ENCODE data around the gene FADS3. TPM values are rescaled to one million over a fixed set of nuclear protein-coding genes. Genes with fewer than 3 reads are reported as not detected.

Gene FADS3
- total RNA-seq, 6 experiments from 2014 or later = 126 to 161 (median 137) TPM

GRCh38 chr11:61853698-61854169 lies 37.6 kb downstream of the FADS3 start:
- Mint-ChIP-seq H3K9me3 (no peaks in the 10 kb centered on the region), H3K36me3 (ENCODE audit: low read depth) (no peaks in the 10 kb centered on the region)
- no peak for DNase-seq

GRCh38 chr11:61851900-61852295 lies 39.4 kb downstream of the FADS3 start:
- Mint-ChIP-seq H3K27ac (no peak overlapping the region), H3K4me1 (ENCODE audit: low read depth) (no peaks in the 10 kb centered on the region), H3K36me3 (ENCODE audit: low read depth) (peaks cover 7% of the 10 kb centered on the region; the same call in 1 of the 2 replicates), H3K4me3 (no peak overlapping the region), H3K9me3 (no peaks in the 10 kb centered on the region), H3K27me3 (ENCODE audit: insufficient read depth) (no peaks in the 10 kb centered on the region; the same call in 1 of the 2 replicates)
- TF ChIP-seq CTCF (IDR thresholded peaks at IDR 0.05) = no peak
- no peak for DNase-seq

More at GRCh38 chr11:61853698-61854169, 37.6 kb downstream of the FADS3 start:
- Mint-ChIP-seq H3K27ac (no peak overlapping the region), H3K4me3 (no peak overlapping the region), H3K4me1 (ENCODE audit: low read depth) (no peaks in the 10 kb centered on the region), H3K27me3 (ENCODE audit: insufficient read depth) (no peaks in the 10 kb centered on the region; the same call in 1 of the 2 replicates)
- no peak for TF ChIP-seq CTCF (IDR thresholded peaks at IDR 0.05)

- no peak overlapping the region for H3K4me3 Mint-ChIP-seq
- DNase-seq = no peak
- no peak overlapping the region for H3K27ac Mint-ChIP-seq
- H3K36me3 Mint-ChIP-seq (ENCODE audit: low read depth) = peaks cover 7% of the 10 kb centered on the region; the same call in 1 of the 2 replicates
- H3K27me3 Mint-ChIP-seq (ENCODE audit: insufficient read depth) = no peaks in the 10 kb centered on the region; the same call in 1 of the 2 replicates
- no peak for TF ChIP-seq CTCF (IDR thresholded peaks at IDR 0.05)
- no peaks in the 10 kb centered on the region for H3K9me3 Mint-ChIP-seq
- no peaks in the 10 kb centered on the region for H3K4me1 Mint-ChIP-seq (ENCODE audit: low read depth)
Observed at GRCh38 chr11:61851113-61851899, 40.0 kb downstream of the FADS3 start.

GRCh38 chr11:61850687-61851086 lies 40.7 kb downstream of the FADS3 start:
- DNase-seq = no peak
- TF ChIP-seq CTCF (IDR thresholded peaks at IDR 0.05) = no peak
- H3K27ac Mint-ChIP-seq = no peak overlapping the region
- peaks cover 7% of the 10 kb centered on the region; the same call in 1 of the 2 replicates for H3K36me3 Mint-ChIP-seq (ENCODE audit: low read depth)
- no peaks in the 10 kb centered on the region for H3K4me1 Mint-ChIP-seq (ENCODE audit: low read depth)
- no peaks in the 10 kb centered on the region; the same call in 1 of the 2 replicates for H3K27me3 Mint-ChIP-seq (ENCODE audit: insufficient read depth)
- H3K4me3 Mint-ChIP-seq = no peak overlapping the region
- no peaks in the 10 kb centered on the region for H3K9me3 Mint-ChIP-seq

- Mint-ChIP-seq H3K36me3 (ENCODE audit: low read depth) (peaks cover 7% of the 10 kb centered on the region; the same call in 1 of the 2 replicates), H3K27me3 (ENCODE audit: insufficient read depth) (no peaks in the 10 kb centered on the region; the same call in 1 of the 2 replicates), H3K4me3 (no peak overlapping the region), H3K9me3 (no peaks in the 10 kb centered on the region), H3K4me1 (ENCODE audit: low read depth) (no peaks in the 10 kb centered on the region), H3K27ac (no peak overlapping the region)
- TF ChIP-seq CTCF (IDR thresholded peaks at IDR 0.05) = no peak
- no peak for DNase-seq
Observed at GRCh38 chr11:61848631-61849030, 42.7 kb downstream of the FADS3 start.
